ENCODE measurements around the gene MPP2.

MPP2 gene

DNA sequence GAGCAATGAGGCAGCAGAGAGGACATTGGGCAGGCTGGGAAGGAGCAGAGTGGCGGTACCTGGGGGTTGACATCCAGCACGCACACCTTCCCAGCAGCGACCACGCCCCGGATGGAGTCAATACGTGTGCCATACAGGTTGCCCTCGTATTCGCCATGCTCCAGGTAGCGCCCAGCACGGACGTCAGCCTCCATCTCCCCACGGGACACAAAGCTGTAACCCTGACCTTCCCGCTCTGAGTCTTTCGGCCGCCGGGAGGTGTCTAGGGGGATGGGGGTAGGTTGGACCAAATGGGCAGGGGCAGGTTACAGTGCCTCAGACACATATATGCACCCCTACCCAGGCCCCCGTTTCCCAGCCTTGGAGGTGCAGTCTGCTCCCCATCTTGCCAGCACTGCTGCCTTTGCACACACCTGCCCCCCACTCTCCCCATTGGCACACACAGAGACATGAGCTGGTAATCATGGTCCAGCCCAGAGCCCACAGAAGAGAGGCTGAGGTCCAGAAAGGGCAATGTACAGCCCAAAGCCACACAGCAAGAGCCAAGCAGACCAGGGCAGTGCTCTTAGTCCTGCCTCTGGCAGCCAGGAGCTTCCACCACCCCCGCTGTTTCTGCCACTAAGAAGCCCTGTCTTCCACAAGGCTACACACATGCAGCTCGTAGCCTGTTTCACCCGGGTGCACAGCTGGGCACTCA, 27.5 kb downstream of the MPP2 start:
- TF ChIP-seq ZFX (IDR thresholded peaks at IDR 0.05; ENCODE audit: borderline replicate concordance), result no peak
- TF ChIP-seq, protein P1, sequence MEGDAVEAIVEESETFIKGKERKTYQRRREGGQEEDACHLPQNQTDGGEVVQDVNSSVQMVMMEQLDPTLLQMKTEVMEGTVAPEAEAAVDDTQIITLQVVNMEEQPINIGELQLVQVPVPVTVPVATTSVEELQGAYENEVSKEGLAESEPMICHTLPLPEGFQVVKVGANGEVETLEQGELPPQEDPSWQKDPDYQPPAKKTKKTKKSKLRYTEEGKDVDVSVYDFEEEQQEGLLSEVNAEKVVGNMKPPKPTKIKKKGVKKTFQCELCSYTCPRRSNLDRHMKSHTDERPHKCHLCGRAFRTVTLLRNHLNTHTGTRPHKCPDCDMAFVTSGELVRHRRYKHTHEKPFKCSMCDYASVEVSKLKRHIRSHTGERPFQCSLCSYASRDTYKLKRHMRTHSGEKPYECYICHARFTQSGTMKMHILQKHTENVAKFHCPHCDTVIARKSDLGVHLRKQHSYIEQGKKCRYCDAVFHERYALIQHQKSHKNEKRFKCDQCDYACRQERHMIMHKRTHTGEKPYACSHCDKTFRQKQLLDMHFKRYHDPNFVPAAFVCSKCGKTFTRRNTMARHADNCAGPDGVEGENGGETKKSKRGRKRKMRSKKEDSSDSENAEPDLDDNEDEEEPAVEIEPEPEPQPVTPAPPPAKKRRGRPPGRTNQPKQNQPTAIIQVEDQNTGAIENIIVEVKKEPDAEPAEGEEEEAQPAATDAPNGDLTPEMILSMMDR (IDR thresholded peaks at IDR 0.05), result no peak
- no peak overlapping the region for H3K27ac ChIP-seq

DNA sequence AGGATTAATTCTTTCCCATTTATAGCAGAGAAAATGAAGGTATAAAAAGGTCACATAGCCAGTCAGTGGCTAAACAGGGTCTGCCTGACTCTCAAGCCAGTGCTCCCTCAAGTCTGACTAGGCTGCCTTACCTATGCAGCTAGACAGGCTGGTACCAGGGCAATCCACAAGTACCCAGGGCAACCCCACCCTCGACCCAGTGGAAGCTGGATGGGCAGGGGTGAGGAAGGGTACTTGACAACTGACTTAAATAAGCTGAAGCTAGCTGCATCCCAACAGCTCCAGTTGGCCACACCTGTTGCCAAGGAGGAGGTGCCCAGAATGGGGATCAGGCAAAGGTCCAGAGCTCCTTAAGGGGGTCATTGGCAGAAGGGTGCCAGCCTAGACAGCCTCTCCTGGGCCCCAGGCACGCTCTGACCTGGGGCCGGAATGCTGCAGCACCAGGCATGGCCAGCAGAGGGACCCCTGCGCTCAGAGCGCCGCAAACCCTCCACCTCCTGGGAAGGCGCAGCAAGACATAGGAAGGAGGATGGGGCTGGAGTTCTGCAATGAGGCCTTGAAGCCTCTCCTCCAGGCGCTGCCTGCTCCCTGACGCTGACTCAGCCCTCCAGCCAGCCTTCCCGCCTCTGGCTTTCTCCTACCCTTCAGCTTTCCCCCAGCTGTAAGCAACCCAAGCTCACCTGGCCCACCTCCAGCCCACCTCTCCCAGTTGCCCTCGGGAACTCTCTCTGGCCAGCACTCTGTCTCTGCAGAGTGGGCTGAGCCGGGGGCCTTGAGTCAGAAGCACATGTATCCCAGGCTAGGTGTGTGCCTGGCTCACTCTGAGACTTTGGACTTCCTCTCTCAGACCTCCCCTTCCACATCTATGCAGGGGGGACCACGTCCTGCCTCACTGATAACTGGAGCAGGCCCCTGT, 28.8 kb downstream of the MPP2 start:
- H3K27ac ChIP-seq, result no peak overlapping the region
- TF ChIP-seq, protein P1 (IDR thresholded peaks at IDR 0.05), result peak; percentile 96
- no peak for TF ChIP-seq ZFX (IDR thresholded peaks at IDR 0.05; ENCODE audit: borderline replicate concordance)

DNA sequence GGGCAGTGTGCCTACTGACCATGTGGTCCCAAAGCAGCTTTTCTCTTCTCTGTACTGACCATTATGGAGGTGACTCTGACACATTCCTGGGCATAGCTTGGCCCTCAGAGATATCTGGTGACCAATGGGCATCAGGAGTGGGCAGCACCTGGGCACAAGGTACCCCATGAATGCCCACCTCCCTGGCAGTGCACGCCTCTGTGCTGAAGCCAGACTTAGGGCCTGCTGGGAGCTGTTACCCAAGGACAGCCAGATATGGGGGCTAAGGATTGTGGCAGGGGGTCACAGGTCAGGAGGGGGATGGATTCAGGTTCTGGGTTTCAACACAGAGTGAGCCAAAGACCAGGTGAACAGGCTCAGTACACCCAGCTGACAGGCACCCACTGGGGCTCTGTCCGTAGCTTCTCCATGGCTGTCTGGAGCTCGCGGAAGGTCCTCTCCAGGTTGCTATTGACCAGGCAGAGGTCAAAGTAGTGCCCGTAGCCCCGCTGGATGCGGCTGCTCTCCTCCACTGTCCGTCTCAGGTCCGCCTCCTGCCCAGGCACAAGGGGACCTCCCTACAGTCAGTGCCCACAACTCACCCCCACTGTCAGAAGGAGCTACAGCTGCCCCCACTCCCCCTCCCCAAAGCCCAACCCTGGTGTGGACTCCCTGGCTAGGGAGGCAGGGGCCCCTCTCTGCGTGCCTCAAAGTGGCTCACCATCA, 29.7 kb downstream of the MPP2 start:
- no peak overlapping the region for H3K27ac ChIP-seq
- no peak for TF ChIP-seq ZFX (IDR thresholded peaks at IDR 0.05; ENCODE audit: borderline replicate concordance)
- TF ChIP-seq, protein P1 (IDR thresholded peaks at IDR 0.05), result no peak

DNA sequence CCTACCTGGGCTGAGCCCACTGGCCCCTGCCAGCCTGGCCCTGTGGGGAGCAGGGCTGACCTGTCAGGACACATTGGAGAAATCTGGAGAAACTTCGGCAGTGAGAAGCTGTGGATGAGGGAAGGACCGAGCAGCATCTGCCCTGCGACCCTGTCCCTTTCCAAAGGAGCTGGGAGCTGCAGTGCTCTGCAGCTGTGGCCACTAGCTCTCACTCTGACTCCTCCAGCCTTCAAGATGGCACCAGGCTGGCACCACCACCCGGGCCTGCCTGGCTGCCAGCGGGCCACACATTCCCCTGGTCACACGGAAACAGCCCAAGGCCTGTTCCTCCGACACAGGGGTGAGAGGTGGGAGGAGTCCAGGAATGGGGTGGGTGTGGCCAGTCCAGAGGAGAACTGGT, 30.3 kb downstream of the MPP2 start:
- no peak for TF ChIP-seq ZFX (IDR thresholded peaks at IDR 0.05; ENCODE audit: borderline replicate concordance)
- TF ChIP-seq, protein P1 (IDR thresholded peaks at IDR 0.05), result no peak
- H3K27ac ChIP-seq, result no peak overlapping the region

DNA sequence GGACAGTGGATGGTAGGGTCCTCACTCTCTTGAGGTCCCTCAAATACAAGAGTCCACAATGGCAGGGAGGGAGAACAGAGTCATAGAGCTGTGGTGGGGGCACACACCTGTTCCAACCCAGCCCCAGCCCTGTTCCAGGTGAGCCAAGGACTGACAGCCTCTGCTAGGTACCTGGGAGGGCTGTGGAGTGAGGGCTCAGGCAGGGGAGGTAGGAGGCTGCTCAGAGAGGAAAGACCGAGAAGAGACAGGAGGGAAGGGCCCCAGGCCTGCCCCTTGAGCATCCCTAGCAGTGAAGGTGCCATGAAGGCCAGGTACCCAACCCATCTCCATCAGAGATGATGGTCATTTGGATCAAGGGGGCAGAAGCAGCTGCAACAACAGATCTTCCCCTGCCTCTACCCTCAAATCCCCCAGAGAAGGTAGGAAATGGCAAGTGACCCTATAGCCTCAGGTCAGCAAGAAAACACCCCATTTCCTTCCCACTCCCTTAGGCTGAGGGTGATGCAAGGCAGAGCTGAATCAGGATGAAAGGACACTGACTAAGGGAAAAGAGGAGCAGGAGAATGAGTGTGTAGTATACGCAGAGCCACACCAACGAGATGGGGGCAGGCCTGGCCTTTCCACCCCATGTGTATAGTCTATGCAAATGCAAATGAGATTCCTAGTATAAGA, 31.7 kb downstream of the MPP2 start:
- no peak overlapping the region for H3K27ac ChIP-seq
- TF ChIP-seq, protein P1 (IDR thresholded peaks at IDR 0.05), result no peak
- TF ChIP-seq ZFX (IDR thresholded peaks at IDR 0.05; ENCODE audit: borderline replicate concordance), result no peak

DNA sequence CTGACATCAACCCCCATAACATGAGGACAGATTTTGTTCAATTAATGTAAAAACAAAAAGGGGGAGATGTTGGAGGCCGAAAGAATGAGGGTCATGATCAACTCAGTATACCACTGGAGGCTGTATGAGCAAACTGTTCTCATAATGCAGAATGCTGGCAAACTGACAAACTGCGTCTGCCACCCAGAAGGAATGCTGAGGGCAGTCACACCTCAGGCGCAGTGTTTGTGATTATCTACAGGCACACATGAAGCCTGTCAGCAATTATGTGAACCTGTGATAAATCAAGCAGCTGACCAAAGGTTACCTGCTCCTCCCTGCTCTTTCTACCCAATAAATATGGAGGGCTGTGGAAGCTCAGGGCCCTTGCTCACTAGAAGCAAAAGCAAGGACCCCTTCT, 33.0 kb downstream of the MPP2 start:
- no peak overlapping the region for H3K27ac ChIP-seq
- TF ChIP-seq ZFX (IDR thresholded peaks at IDR 0.05; ENCODE audit: borderline replicate concordance), result no peak
- TF ChIP-seq, protein P1 (IDR thresholded peaks at IDR 0.05), result no peak

All from 22Rv1 (cell line).